G401 (cell line): ENCODE data around the gene BTAF1. TPM values are rescaled to one million over a fixed set of nuclear protein-coding genes. Genes with fewer than 3 reads are reported as not detected.
A peak's percentile ranks its signal among the peaks of the same experiment; 100 is the strongest.

Experiments
- DNase-seq: peaks from one replicate; pipeline ENCODE4 v3.0.0-alpha.2; 2015; ENCODE audit warnings: low spot score
- in situ Hi-C: cut with HindIII; loops from 2 replicates; pipeline ENCODE4 v1.10.0; 2016; ENCODE audit warnings: low sequenced_read_pairs, mixed read lengths
- total RNA-seq: library from RNA; depleted of rRNA; stranded (reverse); fragments of >200 nt; shearing (Covaris generic); gene quantifications from 2 replicates; pipeline ENCODE4 v1.2.3, GENCODE V29; 2014

The BTAF1 gene
- total RNA-seq, 1 experiment from 2014 or later, result 25.6 TPM

DNA sequence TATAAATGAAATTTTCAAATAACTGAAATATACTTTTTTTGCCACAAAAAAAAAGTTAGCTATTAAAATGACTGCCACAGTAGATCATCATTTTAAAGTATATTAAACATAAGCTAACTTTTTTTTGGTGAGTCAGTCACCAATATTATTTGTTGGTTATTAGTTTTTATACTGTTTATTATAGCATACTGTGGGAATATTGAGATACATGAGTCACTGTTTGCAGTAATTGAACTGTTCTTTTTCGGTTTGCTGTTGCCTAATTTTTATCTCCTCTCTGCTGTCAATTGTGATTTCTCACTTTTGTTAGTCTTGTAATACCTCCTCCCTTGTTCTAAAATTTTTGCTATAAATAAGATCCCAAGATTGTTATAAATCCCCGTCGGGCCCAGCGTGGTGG is 45.7 kb downstream of the BTAF1 start:
- DNase-seq, result no peak
- in situ Hi-C loops, result no loop called here

DNA sequence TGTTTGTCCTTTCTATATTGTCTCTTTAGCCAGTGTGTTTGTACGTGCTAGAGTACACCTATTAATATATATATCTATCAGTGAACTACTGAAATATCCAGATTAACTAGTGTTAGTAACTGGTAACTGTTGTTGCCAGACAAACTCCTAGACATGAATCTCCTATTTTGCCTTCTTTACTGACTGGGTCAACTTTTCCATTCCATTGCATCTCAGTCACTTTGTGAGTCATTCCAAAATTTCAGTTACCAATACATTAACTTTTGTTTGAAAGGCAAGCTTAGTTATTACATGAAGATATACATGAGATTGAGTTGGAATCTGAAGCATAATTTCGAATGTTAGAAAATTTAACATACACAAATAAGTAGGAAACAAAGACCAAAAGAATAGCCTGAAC is 51.4 kb downstream of the BTAF1 start:
- DNase-seq, result no peak
- in situ Hi-C loops, result loop anchor here (10.0 kb wide), 1 partner anchor 80 kb away; no protein-coding TSS in a partner anchor

DNA sequence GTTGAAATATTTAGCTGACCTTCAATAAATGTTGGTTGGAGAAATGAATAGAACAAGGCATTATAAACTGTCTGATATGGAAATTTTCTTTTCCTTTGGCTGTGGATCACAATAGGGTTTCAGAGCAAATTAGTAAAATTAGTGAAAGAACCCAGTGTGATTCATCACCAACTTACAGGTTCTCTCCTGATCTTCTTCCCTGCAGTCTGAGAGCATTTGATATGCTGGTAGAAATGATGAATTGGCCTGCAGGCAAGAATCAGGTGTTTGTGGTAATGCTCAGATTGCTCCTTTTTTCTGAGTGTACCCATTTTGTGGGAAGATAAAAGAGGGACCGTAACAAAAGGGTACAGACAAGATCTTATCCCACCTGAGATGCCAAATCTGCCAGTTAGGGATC is 51.9 kb downstream of the BTAF1 start:
- no peak for DNase-seq
- in situ Hi-C loops, result loop anchor here (10.0 kb wide), 1 partner anchor 79 kb away; no protein-coding TSS in a partner anchor

DNA sequence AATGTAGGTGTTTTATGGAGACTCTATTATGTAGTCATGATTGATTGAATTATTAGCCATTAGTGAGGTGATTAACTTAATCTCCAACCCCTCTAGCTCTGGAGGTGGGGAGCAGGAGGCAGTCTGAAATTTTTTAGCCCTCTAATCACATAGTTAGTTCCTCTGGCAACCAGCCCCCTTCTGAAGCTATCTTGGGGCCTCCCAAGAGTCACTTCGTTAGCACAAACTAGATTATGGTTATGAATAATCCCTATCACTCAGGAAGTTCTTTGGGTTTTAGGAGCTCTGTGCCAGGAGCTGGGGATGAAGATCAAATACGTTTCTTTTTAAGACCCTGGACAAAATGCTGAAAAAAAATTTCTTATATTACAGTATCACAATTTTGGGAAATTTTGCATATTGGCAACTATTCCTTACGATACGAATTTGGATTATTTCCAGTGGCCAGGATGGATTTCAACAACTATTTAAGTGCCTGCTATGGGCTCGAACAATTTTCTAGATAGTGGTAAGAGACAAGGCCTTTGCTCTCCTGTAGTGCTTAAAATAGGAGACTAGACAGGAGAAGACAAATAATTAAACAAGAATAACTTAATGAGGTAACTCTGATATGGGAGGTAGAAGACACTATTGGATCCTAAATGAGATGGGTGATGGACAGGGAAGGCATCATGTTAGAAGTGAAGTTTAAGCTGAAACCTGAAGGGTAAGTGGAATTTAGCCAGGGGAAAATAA is 52.9 kb downstream of the BTAF1 start:
- in situ Hi-C loops, result loop anchor here (10.0 kb wide), 1 partner anchor 78 kb away; no protein-coding TSS in a partner anchor

DNA sequence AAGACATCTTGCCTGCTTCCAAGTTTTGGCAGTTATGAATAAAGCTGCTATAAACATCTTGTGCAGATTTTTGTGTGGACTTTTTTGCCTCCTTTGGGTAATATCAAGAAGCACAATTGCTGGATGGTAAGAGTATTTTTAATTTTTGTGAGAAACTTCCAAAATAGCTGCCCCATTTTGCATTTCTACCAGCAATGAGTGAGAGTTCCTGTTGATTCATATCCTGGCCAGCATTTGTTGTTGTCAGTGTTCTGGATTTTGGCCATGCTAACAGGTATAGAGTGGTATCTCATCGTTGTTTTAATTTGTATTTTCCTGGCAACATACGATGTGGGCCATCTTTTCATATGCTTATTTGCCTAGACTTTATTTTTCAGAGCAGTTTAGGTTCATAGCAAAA is 53.9 kb downstream of the BTAF1 start:
- no peak for DNase-seq
- in situ Hi-C loops, result loop anchor here (10.0 kb wide), 1 partner anchor 77 kb away; no protein-coding TSS in a partner anchor

More for the DNA sequence above, 52.9 kb downstream of the BTAF1 start:
- no peak for DNase-seq

DNA sequence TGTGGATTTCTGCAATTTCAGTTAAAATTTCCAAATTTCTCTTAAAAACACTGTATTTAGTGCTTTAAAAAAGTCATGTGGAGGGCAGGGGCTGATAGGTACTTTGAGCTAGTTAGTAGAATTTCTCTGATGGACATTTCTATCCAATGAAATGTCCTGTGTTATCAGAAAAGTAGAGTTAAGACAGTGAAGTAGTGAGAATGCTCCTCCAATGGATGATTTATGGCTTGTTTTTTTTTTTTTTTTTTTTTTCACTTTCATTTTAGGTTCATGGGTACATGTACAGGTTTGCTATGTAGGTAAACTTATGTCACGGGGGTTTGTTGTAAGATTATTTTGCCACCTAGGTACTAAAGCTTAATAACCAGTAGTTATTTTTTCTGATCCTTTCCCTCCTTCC is 55.0 kb downstream of the BTAF1 start:
- no peak for DNase-seq
- in situ Hi-C loops, result loop anchor here (10.0 kb wide), 1 partner anchor 76 kb away; no protein-coding TSS in a partner anchor

DNA sequence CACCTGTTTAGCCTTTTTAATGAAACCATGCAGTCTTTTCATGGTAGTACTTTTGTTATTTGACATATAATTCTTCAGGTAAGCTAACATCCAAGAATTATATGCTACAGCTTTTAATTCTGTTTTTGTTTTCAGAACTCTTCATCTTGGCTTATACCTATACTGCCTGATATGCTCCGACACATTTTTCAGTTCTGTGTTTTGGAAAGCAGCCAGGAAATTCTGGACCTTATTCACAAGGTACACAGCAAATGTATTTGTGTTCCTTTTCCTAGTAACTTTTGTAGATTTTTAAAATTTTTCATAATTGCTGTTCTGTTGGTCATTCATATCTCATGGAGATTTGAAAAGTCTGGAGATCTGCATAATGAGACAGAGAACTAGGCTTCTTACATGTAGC is 56.7 kb downstream of the BTAF1 start:
- peak; percentile 53 for DNase-seq
- in situ Hi-C loops, result no loop called here

DNA sequence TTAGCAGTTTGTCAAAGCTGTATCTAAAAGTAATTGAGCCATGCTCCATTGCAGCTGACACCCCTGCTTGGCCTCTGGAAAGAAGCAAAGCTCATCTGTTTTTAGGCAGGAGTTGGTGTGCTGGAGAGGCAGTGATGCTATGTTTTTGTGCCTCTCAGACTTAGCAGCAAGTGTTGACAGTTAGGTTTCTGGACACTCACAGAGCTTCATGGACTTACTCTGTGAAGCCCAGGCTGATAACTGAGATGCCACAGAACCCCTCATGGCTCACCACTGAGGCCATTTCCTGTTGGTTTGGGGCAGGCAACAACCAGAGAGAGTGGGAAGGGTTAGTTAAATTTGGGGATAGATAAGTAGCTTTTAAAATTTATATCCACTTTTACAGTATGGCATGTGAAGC is 59.8 kb downstream of the BTAF1 start:
- in situ Hi-C loops, result no loop called here
- DNase-seq, result no peak

DNA sequence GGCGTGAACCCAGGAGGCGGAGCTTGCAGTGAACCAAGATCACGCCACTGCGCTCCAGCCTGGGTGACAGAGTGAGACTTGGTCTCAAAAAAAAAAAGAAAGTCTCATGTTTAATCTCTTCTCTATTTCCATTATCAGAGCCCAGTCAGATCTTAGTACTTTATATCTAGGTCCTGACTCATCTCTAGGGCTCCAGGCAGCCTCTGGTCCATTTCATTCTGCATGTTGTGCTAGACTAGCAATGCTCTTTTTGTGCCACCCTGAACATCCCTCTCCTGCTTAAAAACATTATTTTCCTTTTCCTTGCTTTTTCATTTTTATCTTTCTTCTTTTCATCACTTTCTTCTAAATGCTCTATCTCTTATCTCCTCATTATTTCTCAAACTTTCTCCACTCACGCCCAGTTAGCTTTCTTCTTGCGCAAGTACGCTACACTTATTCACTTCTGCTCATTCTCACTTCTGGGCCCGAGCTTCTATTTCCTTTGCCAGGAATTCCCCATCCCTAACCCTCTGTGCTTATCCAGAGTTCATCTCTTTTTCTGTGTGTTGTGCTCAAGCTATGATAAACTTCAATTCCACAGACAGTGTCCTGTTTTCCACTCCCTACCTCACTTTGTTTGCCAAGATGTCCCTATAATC is 63.9 kb downstream of the BTAF1 start:
- in situ Hi-C loops, result no loop called here
- no peak for DNase-seq

DNA sequence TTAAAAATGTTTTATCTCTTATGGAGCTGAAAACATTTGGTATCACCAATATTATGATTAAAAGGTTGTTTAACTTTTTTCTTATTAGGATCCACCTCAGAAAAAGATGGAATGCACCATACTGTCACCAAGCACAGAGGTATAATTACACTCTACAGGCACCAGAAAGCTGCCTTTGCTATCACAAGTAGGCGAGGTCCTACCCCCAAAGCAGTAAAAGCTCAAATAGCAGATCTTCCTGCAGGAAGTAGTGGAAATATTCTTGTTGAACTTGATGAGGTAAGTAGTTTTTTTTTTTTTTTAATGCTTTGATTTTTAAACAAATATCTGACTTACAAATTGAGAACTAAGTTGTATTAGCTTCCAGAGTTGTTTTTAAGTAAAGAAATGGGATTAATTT is 68.5 kb downstream of the BTAF1 start:
- in situ Hi-C loops, result no loop called here
- DNase-seq, result no peak

DNA sequence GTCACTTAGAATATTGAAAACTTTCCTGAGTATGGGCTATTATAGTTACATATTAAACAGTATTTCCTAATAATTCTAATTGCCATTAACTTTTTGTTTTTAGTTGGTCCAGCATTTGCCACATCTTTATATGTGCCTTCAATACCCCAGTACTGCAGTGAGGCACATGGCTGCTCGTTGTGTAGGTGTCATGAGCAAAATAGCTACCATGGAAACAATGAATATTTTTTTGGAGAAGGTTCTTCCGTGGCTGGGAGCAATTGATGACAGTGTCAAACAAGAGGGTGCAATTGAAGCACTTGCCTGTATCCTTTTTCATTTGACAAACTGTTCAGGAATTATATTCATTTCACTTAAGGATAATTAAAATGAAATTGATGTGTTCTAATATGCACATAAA is 72.7 kb downstream of the BTAF1 start:
- no peak for DNase-seq
- in situ Hi-C loops, result no loop called here

DNA sequence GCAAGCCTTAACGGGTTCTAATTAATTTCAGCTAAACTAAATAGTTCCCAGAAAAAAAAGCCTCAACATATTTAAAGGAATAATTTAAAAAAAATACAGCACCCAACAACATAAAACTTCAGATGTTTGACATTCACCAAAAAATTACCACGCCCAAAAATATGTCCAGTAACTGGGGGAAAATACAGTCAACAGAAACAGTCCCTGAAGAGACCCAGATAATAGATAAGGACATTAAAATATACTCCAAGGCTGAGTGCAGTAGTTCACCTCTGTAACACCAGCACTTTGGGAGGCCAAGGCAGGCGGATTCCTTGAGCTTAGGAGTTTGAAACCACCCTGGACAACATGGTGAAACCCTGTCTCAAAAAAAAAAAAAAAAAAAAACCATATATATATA is 78.0 kb downstream of the BTAF1 start:
- no peak for DNase-seq
- in situ Hi-C loops, result no loop called here

DNA sequence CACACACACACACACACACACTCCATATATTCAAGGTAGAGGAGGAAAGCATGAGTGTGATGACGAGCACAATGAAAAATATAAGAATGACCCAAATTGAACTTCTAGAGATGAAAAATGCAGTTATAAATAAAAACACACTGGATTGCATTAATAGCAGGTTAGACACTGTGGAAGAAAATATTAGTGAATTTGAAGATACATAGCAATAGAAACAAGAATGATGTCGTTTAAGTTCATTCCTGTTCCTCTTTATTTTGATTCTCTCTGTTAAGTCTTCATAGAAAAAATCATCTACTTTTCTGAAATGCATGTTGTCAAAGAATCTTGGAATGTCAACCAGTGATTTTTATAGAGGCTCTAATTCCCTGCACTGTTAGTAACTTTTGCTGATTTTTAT is 78.4 kb downstream of the BTAF1 start:
- in situ Hi-C loops, result no loop called here
- no peak for DNase-seq

DNA sequence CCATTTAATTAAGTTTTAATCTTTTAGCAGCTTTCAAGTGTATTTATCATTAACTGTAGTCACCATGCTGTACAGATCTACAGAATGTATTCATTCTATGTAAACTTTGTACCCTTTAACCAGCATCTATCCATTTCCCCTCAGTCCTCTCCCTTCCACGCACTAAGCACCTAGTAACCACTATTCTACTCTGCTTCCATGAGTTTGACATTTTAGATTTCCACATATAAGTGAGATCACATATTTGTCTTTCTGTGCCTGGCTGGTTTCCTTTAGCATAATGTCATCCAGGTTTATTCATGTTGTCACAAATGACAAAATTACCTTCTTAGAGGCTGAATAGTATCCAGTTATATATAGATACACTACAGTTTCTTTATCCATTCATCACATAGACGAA is 79.7 kb downstream of the BTAF1 start:
- in situ Hi-C loops, result no loop called here
- DNase-seq, result no peak

DNA sequence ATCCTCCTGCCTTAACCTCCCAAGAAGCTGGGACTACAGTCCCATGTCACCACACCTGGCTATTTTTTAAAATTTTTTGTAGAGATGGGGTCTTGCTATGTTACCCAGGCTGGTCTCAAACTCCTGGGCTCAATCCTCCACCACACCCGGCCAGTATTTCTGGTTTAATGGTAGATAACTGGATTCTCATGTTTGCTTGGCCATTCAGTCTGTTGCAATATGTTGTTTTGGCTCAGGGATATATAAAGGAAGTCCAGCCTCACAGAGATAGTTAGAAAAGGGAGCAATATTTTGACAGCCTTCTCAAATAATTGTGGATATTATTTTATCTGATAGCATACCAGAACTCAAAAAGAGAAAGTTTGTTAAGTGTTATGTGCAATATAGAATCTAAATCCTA is 82.4 kb downstream of the BTAF1 start:
- in situ Hi-C loops, result no loop called here
- no peak for DNase-seq

DNA sequence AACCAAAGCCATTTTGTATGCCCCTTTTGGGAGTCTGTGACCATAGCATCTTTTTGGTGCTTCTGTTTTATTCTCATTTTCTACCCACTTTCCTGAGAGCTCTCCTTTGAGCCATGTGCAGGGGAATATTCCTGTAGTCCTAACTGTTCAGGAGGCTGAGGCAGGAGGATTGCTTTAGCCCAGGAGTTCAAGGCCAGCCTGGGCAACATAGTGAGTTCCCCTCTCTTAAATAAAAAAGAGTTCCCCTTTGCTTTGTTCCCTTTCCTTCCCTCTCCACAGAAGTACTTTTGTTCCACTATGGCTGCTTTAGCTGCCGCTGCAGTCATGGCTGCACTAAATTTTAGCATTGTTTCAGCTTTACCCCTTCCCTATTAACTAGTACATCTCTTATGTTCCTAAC is 85.9 kb downstream of the BTAF1 start:
- in situ Hi-C loops, result no loop called here
- no peak for DNase-seq

DNA sequence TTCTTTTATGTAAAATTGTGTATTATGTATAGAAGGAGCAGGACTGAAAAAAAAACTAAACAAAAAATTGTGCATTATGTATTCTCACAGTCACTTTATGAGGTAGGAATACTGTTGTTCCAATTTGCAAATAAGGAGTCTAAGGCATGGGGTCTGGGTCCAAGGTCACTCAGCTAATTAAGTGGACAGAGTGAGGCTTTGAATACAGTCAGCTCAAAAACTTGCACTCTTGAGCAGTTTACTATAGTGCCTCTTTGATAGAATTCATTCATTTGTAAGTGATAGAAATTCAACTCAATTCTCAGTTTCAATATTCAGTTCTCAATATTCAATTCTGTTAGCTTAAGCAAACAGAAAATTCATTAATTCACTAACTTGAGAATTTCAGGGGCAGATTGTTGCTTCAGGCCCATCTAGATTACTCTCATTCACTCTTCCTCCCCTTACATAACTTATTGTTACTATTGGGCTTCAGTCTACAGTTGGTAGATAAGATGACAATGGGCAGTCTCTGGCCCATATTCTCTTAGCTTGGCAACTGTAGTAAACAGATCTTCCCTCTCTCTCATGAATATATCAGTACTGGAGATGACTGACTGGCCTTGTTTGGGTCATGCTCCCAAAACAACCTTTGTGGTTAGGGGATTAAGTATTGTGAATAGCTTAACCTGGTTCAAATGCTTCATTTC is 86.6 kb downstream of the BTAF1 start:
- no peak for DNase-seq
- in situ Hi-C loops, result no loop called here

DNA sequence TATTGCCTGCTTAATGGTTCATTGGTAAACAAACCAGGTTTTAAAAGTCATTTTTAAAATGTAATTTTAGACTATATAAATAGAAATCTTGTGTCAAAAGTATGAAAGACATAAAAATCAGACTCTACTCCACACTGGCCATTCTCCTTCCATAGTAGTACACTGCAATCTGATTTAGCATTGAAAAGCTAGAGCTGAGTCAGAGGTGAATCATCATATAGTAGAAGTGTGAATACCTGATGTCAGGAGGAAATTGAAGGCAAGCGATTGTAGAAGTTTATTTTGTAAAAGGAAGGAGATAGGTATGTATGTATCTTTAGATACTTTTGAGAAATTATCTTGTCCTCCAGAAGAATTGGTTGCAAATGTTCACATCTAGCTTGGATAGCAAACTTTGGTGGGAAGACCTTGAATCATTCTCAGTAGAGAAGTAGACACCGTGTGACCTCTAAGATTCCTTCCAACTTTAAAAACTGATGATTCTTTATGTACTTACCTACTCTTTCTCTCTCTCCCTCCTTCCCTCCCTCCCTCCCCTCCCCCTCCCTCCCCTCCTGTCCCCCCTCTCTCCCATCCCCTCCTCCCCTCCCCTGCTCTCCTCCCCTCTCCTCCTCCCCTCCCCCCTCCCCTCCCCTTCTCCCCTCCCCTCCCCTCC is 88.1 kb downstream of the BTAF1 start:
- no peak for DNase-seq

DNA sequence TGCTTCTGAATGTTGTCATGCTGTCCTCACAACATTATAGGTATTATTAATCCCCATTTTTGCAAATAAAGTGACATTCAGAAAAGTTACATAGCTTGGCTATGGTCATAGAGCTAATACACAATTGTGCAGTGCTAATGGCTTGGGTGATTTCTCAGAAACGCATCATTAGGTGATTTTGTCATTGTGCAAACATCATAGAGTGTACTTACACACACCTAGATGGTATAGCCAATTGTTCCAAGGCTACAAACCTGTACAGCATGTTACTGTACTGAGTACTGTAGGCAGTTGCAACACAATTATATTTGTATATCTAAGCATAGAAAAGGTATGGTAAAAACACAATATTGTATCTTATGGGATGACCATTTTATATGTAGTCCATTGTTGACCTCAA is 91.0 kb downstream of the BTAF1 start:
- in situ Hi-C loops, result no loop called here
- DNase-seq, result no peak

More for the DNA sequence above, 88.1 kb downstream of the BTAF1 start:
- in situ Hi-C loops, result no loop called here

DNA sequence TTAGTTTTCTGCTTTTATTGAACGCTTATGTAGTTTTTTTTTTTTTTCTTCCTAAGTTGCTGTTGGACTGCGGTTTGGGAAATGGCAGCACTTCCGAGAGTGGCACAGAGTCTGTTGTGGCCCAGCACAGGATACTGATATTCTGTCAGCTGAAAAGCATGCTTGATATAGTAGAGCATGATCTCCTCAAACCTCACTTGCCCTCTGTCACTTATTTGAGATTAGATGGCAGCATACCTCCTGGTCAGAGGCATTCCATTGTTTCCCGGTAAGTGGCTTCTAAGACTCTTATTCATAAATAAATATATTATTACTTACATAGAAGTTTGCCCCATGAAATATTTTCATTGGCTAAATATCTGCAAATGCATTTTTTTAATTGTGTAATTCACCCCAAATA is 101.1 kb downstream of the BTAF1 start:
- in situ Hi-C loops, result no loop called here
- no peak for DNase-seq
